NCI-H2196 (cell line): ENCODE measurements around the gene TTYH3.

ENCODE experiments used
- DNase-seq: peaks from one replicate; lab custom pipeline; 2025; ENCODE audit not compliant: unreplicated experiment; lab: John Stamatoyannopoulos, UW

TTYH3 gene

DNA sequence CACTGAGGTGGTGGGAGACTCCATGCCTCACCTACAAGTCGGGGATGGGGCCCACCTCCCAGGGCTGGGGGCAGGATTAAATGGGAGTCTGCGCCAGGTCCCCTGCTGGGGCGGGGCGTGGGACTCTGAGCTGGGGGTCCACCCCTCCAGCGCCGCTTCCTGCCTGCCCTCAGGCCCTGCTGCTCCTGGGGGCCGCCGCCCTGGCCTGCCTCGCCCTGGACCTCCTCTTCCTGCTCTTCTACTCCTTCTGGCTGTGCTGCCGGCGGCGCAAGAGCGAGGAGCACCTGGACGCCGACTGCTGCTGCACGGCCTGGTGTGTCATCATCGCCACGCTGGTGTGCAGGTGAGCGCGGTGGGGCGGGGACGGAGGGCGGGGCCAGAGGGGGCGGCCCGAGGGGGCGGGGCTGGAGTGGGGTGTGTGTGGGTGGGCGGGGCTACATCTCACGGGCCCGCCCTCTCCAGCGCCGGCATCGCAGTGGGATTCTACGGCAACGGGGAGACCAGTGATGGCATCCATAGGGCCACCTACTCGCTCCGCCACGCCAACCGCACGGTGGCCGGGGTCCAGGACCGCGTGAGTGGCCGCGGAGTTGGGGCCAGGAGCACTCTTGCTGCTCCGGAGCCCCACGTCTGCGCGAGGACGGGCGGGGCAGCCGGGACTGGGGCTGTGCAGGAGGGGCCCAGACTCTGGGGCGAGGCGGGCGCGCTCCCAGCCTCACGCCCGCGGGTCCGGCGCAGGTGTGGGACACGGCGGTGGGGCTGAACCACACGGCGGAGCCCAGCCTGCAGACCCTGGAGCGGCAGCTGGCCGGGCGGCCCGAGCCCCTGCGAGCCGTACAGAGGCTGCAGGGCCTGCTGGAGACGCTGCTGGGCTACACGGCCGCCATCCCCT lies 15.1 kb downstream of the TTYH3 start:
- DNase-seq = no peak

DNA sequence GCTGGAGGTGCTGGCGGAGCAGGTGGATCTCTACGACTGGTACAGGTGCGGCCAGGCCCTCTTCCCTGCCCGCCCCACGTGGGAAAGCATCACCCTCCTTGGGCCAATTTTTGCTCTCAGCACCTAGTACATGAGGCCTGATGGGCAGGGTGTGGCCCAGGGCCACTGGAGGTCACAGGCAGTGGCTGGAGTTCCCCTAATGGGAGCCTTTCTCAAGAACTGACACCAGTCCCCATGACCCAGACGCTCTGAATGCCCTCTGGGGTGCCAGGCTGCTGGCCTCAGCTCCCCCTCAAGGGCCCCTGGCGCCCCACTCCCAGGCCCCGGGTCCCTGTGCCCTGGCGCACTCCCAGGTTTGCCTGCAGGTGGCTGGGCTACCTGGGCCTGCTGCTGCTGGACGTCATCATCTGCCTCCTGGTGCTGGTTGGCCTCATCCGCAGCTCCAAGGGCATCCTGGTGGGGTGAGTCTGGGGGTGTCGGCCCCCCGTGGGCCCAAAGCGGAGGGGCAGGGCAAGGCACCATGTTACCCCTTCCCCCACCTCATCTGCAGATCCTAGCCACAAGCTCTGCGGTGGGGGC lies 15.9 kb downstream of the TTYH3 start:
- no peak for DNase-seq

DNA sequence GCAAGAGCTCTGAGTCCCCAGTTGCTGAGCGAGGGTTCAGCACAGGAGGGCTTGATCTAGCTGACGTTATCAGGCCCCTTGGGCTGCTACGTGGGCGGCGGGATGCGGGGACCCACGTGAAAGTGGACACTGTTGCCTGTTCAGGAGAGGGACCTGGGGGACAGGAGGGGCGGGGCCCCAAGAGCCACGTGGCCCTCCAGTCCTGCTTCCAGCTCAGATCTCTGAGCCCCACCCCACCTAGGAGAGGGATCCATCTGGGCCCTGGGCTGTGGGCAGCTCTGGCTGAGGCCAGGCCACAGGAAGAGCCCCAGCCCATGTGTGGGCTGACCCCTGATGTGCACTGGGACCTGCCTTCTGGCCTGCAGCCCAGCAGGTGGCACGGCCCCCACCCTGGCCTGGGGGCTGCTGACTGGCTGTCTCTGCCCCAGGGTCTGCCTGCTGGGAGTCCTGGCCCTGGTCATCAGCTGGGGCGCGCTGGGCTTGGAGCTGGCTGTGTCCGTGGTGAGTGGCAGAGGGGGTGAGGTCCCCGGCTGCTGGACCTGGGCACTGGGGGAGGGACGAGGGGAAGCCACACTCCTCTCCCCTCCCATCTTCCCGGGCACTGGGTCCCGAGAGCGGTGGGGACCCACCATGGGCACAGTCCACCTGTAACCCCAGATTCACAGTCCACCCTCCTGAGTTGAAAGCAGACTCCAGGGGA lies 17.5 kb downstream of the TTYH3 start:
- no peak for DNase-seq

DNA sequence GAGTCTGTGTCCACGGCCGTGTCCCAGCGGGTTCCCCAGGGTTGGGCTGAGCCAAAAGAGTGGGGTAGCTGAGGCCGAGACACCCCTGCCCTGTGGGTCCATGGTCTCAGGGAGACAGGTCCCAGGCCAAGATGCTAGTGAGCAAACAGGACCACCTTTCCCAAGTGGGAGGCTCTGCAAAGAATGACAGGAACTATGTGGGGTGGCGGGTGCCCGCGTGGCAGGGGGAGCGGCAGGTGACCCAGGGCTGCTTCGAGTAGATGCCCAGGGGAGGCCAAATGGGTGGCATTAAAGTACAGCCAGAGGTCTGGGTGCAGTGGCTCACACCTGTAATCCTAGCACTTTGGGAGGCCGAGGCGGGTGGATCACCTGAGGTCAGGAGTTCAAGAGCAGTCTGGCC lies 18.2 kb downstream of the TTYH3 start:
- no peak for DNase-seq

DNA sequence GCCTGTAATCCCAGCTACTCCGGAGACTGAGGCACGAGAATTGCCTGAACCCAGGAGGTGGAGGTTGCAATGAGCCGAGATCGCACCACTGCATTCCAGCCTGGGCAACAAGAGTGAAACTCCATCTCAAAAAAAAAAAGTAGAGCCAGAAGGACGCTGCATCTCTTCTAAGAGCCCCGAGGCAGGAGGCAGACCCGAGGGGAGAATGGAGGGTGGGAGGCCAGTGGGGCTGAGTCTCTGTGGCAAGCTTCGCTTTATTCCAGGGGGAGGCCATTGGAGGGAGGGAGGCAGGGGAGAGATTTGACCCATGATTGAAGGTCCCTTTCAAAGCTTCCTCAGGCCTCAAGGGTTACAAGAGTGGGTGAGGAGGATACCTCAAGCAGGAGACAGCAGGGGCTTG lies 18.7 kb downstream of the TTYH3 start:
- DNase-seq = no peak

DNA sequence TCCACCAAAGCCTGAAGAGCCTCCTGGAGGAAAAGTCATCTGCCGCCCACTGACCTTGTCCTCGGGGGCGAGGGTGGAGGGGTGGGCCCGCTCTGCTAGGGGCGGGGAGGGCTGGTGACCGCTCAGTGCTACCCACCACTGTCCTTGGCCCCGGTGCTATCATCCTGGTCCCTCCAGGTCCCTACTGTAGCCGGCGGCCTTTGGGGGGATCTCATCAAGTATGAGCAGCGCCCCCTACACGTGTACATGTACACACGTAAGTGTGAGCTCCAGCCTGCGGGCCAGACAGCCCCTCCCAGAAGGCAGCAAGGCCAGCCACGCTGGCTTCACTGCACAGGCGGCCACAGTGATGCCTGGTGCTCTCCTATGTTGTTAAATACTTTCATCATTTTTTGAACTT lies 19.6 kb downstream of the TTYH3 start:
- no peak for DNase-seq

DNA sequence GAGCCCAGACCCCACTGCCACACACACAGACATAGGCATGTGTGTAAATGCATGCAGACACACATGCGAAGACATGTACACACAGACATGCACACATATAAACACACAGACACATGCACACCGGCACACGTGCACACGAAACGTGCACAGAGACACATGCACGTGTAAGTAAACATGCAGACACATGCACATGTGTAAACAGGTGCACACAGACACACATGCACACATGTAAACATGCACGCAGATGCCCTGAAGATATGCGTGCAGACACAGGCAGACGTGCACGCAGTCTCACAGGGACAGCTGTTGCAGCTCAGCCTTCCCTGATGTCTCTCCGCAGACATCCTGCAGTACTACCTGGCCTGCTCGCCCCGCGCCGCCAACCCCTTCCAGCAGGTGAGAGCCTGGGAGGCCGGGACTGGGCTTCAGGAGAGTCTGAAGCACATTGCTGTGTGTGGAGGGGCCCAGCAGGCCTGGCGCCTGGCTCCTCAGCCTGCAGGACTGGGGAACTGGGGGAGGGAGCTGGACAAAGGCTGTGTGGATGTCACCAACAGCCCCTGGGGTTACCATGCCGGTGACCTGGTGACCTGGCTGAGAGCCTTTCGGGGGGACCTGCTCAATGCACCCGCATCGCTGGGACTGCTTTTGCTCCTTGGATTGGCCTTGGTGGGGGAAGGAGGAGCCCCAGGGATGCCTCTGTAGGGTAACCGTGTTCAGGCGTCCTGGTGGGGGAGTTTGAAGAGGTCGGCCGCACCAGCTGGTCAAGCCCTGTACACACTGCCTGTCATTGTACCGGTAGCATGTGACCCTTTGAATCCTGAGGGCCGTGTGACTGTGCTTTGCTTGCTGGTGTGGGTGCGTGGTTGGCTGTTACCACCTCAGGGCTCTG lies 20.3 kb downstream of the TTYH3 start:
- DNase-seq = no peak

DNA sequence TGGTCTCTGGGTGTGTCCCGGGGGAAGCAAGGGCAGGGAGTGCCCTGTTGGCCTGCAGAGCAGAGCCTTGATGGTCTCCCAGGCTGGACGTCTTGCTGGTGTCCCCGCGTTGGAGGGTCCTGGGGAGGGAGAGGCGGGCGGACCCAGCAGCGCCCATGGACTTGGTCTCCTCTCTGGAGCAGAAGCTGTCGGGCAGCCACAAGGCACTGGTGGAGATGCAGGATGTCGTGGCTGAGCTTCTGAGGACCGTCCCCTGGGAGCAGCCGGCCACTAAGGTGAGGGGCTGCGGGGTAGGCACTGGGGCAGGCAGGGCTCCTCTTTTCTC lies 20.9 kb downstream of the TTYH3 start:
- DNase-seq = no peak

DNA sequence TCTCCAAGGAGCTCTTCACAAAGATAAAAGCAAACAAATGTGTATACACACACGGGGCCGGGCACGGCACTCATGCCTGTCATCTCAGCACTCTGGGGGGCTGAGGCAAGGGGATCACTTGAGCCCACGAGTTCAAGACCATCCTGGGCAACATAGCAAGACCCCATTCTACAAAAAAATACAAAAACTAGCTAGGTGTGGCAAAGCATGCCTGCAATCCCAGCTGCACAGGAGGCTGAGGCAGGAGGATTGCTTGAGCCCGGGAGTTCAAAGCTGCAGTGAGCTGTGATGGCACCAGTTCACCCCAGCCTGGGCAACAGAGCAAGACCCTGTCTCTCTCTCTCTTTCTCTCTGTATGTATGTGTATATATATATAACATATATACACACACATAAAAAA lies 22.3 kb downstream of the TTYH3 start:
- no peak for DNase-seq

DNA sequence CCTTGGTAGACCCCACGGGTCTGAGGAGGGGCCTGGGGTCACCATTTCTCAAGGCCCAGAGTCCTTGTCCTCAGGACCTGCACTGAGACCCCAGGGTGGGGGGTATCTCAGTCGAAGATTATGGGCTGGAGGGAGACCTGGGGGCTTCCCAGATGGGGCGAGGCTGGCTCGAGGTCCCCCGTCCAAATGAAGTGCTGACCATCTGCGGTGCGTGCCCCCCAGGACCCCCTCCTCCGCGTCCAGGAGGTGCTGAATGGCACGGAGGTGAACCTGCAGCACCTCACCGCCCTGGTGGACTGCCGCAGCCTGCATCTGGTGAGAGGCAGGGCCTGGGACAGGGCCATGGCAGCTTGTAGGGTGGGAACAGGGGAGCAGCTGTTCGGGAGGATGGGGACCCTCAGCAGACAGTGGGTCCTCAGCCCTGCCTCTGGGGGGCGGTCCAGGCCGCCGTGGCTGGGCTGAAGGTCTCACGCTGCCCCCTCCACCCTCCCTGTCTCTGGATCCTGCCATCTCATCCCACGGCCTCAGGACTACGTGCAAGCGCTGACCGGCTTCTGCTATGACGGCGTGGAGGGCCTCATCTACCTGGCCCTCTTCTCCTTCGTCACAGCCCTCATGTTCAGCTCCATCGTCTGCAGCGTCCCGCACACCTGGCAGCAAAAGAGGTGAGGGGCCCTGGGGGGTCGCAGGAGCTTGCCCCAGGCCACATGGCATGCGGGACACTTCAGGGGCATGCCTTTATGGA lies 24.3 kb downstream of the TTYH3 start:
- no peak for DNase-seq

DNA sequence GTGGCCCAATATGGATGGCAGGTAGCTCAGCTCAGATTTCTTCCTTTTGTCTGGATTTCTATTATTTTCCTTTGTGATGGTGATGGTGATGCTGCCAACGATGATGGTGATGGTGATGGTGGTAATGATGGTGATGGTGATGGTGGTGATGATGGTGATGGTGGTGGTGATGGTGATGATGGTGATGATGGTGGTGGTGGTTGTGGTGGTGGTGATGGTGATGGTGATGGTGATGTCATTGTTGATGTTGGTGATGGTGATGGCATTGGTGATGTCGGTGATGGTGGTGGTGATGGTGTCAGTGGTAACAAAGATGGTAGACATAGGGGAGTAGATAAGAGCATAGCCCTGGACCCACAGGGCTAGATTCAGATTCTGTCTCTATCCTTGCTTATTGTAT lies 25.4 kb downstream of the TTYH3 start:
- DNase-seq = no peak

DNA sequence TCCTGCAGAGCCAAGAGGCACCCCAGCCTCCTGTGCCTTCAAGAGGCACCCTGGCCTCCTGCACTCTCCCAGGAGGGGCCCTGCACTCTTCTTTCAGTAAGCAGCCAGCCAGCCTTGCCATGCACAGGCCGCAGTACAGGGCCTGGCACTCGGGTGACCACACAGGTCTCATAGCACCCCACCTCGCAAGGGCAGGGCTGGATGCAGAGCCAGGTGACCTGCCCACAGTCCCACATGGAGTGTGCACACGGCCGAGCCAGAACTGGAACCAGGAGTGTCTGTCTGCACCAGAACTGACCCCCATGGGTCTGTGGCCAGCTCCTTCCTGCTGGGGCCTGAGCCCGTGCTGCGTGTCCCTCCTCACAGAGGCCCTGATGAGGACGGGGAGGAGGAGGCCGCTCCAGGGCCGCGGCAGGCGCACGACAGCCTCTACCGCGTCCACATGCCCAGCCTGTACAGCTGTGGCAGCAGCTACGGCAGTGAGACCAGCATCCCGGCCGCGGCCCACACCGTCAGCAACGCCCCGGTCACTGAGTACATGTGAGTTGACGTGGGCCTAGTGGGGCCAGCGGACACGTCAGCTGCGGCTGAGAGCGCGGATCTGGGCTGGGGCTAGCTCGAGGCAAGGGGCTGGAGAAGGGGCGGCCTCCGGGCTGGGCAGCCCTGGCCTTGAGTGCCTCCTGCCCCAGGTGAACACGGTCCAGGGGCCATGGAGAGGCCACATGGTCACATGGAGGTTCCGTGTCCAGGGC lies 26.3 kb downstream of the TTYH3 start:
- DNase-seq = no peak

DNA sequence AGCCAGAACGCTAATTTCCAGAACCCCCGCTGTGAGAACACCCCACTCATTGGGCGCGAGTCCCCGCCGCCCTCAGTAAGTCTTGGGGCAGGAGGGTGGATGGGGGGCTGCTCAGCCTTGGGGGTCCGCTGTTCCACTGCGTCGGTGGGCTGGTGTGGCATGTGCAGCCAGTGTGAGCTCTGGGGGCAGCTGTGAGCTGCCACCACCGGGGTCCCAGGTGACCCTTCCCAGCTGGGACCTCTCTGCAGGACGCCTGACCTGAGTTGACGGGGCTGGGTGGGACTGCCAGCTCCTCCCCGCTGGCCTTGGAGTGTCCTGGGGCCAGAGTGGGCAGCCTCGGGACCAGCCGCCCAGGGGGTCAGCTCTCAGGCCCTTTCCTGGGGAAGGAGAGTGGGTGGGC lies 27.2 kb downstream of the TTYH3 start:
- no peak for DNase-seq

DNA sequence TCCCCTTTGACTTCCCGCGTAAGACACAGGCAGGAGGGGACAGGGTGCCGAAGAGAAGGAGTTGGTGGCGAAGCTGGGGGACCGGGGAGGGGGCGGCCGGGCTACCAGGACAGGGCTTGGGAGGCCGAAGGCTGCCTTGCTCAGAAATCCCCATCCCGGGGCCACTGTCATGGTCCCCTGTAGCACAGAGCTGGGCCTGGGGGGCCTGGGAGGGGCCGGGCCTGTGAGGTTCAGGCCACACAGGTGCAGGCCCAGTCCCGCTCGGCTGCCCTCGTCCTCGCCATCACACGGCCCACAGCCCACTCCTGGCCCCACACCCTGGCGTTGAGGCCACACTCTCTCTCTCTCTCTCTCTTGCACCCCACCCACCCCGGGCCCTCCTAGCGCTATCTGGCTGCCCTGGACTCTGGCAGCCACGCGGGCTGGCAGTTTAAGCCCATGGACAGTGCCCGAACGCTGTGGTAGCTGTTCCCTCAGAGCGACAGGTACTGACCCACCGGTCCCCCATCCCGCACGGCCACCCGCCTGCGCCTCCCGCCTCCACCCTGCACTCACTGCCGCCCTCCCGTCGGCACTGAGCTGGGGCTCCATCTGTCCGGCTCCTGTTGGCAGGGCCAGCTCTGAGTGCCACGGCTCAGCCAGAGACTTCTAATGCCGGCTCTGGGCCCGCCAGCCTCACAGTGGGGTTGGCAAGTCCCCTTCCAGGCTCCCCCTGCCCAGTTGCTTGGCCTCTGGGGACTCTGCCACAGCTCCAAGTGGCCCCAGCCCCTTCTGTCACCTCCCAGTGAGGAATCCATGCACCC lies 28.0 kb downstream of the TTYH3 start:
- no peak for DNase-seq

DNA sequence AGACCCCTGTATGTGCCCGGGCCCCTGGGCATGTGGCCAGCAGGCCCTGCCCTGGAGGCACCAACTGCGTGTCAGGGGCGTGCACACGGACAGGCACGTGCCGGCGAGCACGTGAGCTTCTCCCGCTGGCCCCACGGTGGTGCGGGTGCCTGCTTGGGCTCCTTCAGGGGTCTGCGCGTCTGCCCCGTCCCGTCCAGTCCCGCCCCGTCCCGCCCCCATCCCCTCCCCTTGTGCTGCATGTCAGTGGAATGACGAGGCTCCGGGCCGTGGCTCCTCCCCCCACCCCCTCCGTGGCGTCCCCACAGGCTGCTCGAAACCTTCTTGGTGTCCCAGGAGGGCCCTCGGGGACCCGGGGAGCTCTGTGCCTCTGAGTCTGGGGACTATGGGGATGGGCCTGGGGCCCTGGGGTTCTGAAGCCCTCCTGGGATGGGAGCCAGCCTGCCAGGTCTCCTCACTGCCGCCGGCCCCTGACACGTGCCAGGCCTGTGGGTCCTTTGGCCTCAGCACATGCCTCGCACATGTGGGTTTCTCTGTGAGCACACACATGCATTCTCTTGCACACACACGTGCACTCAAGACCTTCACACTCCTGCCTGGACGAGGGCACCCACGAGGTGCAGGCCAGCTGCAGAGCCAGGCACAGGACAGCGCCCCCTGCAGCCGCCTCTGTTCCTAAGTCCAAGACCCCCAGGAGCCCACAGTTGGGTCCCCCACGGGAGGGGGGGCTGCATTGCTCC lies 28.7 kb downstream of the TTYH3 start:
- DNase-seq = no peak

DNA sequence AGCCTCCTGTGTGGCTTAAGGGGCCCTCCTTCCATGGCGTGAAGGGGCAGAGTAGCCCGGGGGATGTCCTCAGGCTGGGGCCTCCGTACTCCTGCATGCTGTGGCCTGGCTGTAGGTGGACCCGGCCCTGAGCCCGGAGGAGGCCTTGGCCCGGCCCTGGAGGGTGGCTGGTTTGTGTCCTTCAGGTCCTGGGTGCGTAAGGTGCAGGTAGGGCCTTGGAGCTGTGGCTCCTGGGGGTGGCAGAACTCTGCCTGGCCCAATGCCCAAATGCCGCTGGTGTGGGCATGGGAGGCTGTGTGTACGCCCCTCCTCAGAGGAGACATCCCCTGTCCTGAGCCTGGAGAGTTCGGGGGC lies 29.3 kb downstream of the TTYH3 start:
- DNase-seq = no peak

DNA sequence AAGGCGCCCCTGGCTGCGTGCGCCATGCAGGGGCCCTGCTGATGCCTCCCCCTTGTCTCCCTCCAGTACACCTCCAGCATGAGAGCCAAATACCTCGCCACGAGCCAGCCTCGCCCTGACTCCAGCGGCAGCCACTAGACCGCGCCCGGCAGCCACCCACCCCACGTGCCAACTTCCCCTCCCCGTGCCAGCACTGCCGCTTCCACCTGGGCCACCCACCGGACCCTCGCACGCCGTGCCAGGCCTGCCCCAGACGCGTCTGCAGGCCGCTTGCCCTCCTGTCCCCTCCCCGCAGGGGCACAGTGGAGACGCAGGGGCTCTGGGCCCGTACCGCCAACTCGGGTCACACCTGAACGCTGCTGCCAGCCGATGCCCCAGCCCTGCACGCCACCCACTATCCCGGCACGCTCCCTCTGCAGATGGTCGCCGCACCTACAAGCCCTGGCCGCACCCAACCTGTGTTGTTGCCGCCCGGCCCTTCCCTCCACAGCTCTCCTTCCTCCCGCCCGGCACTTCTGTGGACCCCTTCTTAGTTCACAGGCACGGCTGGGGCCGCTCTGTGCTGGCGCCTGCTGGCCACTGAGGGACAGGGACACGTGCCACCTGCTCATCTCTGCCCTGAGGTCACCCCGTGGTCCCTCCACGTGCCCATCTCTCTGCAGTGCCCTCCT lies 30.0 kb downstream of the TTYH3 start:
- DNase-seq = no peak
